WTC11 (cell line): ENCODE results near the gene CAMTA1. TPM values are rescaled to one million over a fixed set of nuclear protein-coding genes. Genes with fewer than 3 reads are reported as not detected.

Source experiments
- ATAC-seq: fragments of 200-7000 bp; cut with Tn5 transposase; 2 replicates; pipeline ENCODE4 v1.10.0; 2021; ENCODE audit warnings: mild to moderate bottlenecking, moderate library complexity
- CTCF ChIA-PET: fragments of 300-600 bp; sonication (Branson Sonifier 250); formaldehyde crosslinking; loops from one replicate; lab custom pipeline; 2021; ENCODE audit warnings: antibody characterized with exemption; lab: Charles Lee
- POLR2A ChIA-PET: fragments of 350-600 bp; sonication (Branson Sonifier 250); formaldehyde crosslinking; loops from one replicate; lab custom pipeline; 2021; ENCODE audit warnings: antibody characterized with exemption; lab: Charles Lee
- DNase-seq: peaks from one replicate; pipeline ENCODE4 v3.0.0; 2021; ENCODE audit warnings: low spot score
- H3K27ac Mint-ChIP-seq: 2 replicates; pipeline ENCODE4 v1.8.0; 2021; ENCODE audit warnings: mixed read lengths
- H3K27me3 Mint-ChIP-seq: 2 replicates; pipeline ENCODE4 v1.8.0; 2021; ENCODE audit warnings: low read depth, mild to moderate bottlenecking, moderate library complexity, mixed read lengths
- H3K36me3 Mint-ChIP-seq: 2 replicates; pipeline ENCODE4 v1.8.0; 2021; ENCODE audit warnings: mixed read lengths
- H3K4me1 Mint-ChIP-seq: 2 replicates; pipeline ENCODE4 v1.8.0; 2022; ENCODE audit warnings: mixed read lengths
- H3K4me3 Mint-ChIP-seq: 2 replicates; pipeline ENCODE4 v1.8.0; 2021; ENCODE audit warnings: mild to moderate bottlenecking, moderate library complexity, mixed read lengths
- H3K9me3 Mint-ChIP-seq: 2 replicates; pipeline ENCODE4 v1.8.0; 2021; ENCODE audit warnings: mixed read lengths
- ELF4 ChIP-seq: sonication (generic); formaldehyde crosslinking; IDR thresholded peaks from 2 replicates; pipeline ENCODE4 v1.8.1; 2022; ENCODE audit warnings: low read depth, mild to moderate bottlenecking, moderate library complexity, missing genetic modification reagents
- ETV6 ChIP-seq: sonication (generic); formaldehyde crosslinking; IDR thresholded peaks from 2 replicates; pipeline ENCODE4 v1.8.1; 2022; ENCODE audit warnings: mild to moderate bottlenecking, missing genetic modification reagents
- JAZF1 ChIP-seq: fragments of 250-450 bp; sonication (Bioruptor Pico); IDR thresholded peaks from 2 replicates; pipeline ENCODE4 v1.9.0; 2021; ENCODE audit warnings: moderate library complexity, mild to moderate bottlenecking, inconsistent platforms
- MLX ChIP-seq: sonication (generic); formaldehyde crosslinking; IDR thresholded peaks from 2 replicates; pipeline ENCODE4 v1.8.1; 2023; ENCODE audit warnings: mild to moderate bottlenecking, missing genetic modification reagents, moderate library complexity
- MYBL2 ChIP-seq: sonication (generic); formaldehyde crosslinking; IDR thresholded peaks from 2 replicates; pipeline ENCODE4 v1.8.1; 2023; ENCODE audit warnings: mild to moderate bottlenecking, moderate library complexity, missing genetic modification reagents
- NR2C2 ChIP-seq: sonication (generic); formaldehyde crosslinking; IDR thresholded peaks from 2 replicates; pipeline ENCODE4 v1.8.0; 2022; ENCODE audit warnings: mild to moderate bottlenecking, missing genetic modification reagents
- NR3C1 ChIP-seq: sonication (generic); formaldehyde crosslinking; conservative IDR thresholded peaks from 2 replicates; pipeline ENCODE4 v1.8.1; 2023; ENCODE audit warnings: low read depth, mild to moderate bottlenecking, missing genetic modification reagents
- SMAD4 ChIP-seq: sonication (generic); formaldehyde crosslinking; IDR thresholded peaks from 2 replicates; pipeline ENCODE4 v1.8.0; 2022; ENCODE audit warnings: mild to moderate bottlenecking, missing genetic modification reagents
- TP53 ChIP-seq: sonication (generic); formaldehyde crosslinking; IDR thresholded peaks from 2 replicates; pipeline ENCODE4 v1.8.1; 2023; ENCODE audit warnings: mild to moderate bottlenecking, missing genetic modification reagents
- ZNF138 ChIP-seq: sonication (generic); formaldehyde crosslinking; conservative IDR thresholded peaks from 2 replicates; pipeline ENCODE4 v1.8.1; 2022; ENCODE audit warnings: mild to moderate bottlenecking, moderate library complexity, missing genetic modification reagents
- ZNF263 ChIP-seq: sonication (generic); formaldehyde crosslinking; IDR thresholded peaks from 2 replicates; pipeline ENCODE4 v1.8.1; 2022; ENCODE audit warnings: low read depth, mild to moderate bottlenecking, moderate library complexity, missing genetic modification reagents
- ZNF281 ChIP-seq: sonication (generic); formaldehyde crosslinking; IDR thresholded peaks from 2 replicates; pipeline ENCODE4 v1.8.0; 2023; ENCODE audit warnings: mild to moderate bottlenecking, missing genetic modification reagents
- ZNF423 ChIP-seq: fragments of 250-450 bp; sonication (Bioruptor Pico); IDR thresholded peaks from 2 replicates; pipeline ENCODE4 v2.1.2; 2022; ENCODE audit warnings: mild to moderate bottlenecking, moderate library complexity
- total RNA-seq: library from RNA; stranded (reverse); gene quantifications from 3 replicates; pipeline ENCODE4 v1.2.3, GENCODE V29; 2021
- TF ChIP-seq, protein P1 (sequence below): sonication (generic); formaldehyde crosslinking; IDR thresholded peaks from 2 replicates; pipeline ENCODE4 v1.8.1; 2022; ENCODE audit warnings: low read depth, mild to moderate bottlenecking, moderate library complexity, missing genetic modification reagents, borderline replicate concordance
- TF ChIP-seq, protein P2 (sequence below): sonication (generic); formaldehyde crosslinking; IDR thresholded peaks from 2 replicates; pipeline ENCODE4 v1.8.0; 2023; ENCODE audit warnings: missing genetic modification reagents, mild to moderate bottlenecking, borderline replicate concordance
- TF ChIP-seq, protein P3 (sequence below): fragments of 250-450 bp; sonication (Bioruptor Pico); IDR thresholded peaks from 2 replicates; pipeline ENCODE4 v1.9.0; 2021; ENCODE audit warnings: moderate library complexity, mild to moderate bottlenecking, inconsistent platforms, borderline replicate concordance
- TF ChIP-seq, protein P4 (sequence below): sonication (generic); formaldehyde crosslinking; IDR thresholded peaks from 2 replicates; pipeline ENCODE4 v1.8.1; 2022; ENCODE audit warnings: missing genetic modification reagents, borderline replicate concordance

The CAMTA1 gene
- total RNA-seq, 1 experiment from 2014 or later, result 86.4 TPM

DNA sequence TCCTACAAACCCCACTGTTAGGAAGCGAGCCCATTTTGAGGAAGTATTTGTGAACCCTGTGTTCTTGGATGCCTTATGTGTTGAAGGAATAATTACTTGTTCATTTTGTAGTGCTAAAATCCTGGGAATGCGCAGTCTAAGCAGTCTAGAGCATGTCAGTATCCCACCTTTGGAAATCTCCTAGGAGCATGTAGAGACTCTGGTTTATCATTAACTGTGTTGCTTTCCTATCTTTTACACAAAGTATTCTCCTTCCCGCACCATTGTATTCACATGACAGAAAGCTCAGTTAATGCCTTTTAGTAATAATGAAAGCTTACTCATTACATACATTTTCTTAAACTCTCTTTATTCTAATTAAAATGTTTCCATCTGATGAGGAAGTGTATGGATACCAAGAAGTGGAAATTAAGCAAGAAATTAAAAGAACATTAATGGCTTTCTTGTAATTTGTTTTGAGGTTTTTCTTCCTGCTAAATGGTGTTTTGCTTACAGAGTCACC, 99.4 kb downstream of the CAMTA1 start:
- TF ChIP-seq ZNF281, result no peak
- no peak for TF ChIP-seq ZNF423 (CRISPR knock-in tag)
- TF ChIP-seq ZNF138 (CRISPR knock-in tag), result no peak
- TF ChIP-seq ZNF263 (CRISPR knock-in tag), result no peak
- TF ChIP-seq SMAD4 (CRISPR knock-in tag), result no peak
- Mint-ChIP-seq H3K4me1 (no peaks in the 10 kb centered on the region), H3K27ac (0 out of 2 replicates have a peak overlapping the region, but pooled peaks have one; percentile 15), H3K27me3 (no peaks in the 10 kb centered on the region), H3K9me3 (no peaks in the 10 kb centered on the region), H3K4me3 (no peak overlapping the region), H3K36me3 (no peaks in the 10 kb centered on the region)
- POLR2A ChIA-PET, result no interaction called here
- no peak for ATAC-seq
- DNase-seq, result no peak
- CTCF ChIA-PET, result no interaction called here

GRCh38 chr1:6885426-6885825, 100.2 kb downstream of the CAMTA1 start:
- Mint-ChIP-seq H3K27ac (peak overlapping the region; percentile 77; the same call in 1 of the 2 replicates), H3K4me1 (no peaks in the 10 kb centered on the region), H3K36me3 (no peaks in the 10 kb centered on the region), H3K4me3 (no peak overlapping the region), H3K27me3 (no peaks in the 10 kb centered on the region), H3K9me3 (no peaks in the 10 kb centered on the region)
- ChIA-PET POLR2A (no interaction called here), CTCF (interaction anchor here (1.2 kb wide), 1 partner anchor 784 kb away, joined by 3 read pairs; no protein-coding TSS in a partner anchor)
- DNase-seq, result no peak
- no peak for ATAC-seq
- TF ChIP-seq ETV6 (CRISPR knock-in tag), result no peak
- TF ChIP-seq MLX (CRISPR knock-in tag), result no peak
- TF ChIP-seq, protein P1, sequence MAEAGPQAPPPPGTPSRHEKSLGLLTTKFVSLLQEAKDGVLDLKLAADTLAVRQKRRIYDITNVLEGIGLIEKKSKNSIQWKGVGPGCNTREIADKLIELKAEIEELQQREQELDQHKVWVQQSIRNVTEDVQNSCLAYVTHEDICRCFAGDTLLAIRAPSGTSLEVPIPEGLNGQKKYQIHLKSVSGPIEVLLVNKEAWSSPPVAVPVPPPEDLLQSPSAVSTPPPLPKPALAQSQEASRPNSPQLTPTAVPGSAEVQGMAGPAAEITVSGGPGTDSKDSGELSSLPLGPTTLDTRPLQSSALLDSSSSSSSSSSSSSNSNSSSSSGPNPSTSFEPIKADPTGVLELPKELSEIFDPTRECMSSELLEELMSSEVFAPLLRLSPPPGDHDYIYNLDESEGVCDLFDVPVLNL, result no peak
- no peak for TF ChIP-seq TP53
- no peak for TF ChIP-seq JAZF1 (CRISPR knock-in tag)
- TF ChIP-seq, protein P2, sequence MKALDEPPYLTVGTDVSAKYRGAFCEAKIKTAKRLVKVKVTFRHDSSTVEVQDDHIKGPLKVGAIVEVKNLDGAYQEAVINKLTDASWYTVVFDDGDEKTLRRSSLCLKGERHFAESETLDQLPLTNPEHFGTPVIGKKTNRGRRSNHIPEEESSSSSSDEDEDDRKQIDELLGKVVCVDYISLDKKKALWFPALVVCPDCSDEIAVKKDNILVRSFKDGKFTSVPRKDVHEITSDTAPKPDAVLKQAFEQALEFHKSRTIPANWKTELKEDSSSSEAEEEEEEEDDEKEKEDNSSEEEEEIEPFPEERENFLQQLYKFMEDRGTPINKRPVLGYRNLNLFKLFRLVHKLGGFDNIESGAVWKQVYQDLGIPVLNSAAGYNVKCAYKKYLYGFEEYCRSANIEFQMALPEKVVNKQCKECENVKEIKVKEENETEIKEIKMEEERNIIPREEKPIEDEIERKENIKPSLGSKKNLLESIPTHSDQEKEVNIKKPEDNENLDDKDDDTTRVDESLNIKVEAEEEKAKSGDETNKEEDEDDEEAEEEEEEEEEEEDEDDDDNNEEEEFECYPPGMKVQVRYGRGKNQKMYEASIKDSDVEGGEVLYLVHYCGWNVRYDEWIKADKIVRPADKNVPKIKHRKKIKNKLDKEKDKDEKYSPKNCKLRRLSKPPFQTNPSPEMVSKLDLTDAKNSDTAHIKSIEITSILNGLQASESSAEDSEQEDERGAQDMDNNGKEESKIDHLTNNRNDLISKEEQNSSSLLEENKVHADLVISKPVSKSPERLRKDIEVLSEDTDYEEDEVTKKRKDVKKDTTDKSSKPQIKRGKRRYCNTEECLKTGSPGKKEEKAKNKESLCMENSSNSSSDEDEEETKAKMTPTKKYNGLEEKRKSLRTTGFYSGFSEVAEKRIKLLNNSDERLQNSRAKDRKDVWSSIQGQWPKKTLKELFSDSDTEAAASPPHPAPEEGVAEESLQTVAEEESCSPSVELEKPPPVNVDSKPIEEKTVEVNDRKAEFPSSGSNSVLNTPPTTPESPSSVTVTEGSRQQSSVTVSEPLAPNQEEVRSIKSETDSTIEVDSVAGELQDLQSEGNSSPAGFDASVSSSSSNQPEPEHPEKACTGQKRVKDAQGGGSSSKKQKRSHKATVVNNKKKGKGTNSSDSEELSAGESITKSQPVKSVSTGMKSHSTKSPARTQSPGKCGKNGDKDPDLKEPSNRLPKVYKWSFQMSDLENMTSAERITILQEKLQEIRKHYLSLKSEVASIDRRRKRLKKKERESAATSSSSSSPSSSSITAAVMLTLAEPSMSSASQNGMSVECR (CRISPR knock-in tag), result no peak
- TF ChIP-seq, protein P3, sequence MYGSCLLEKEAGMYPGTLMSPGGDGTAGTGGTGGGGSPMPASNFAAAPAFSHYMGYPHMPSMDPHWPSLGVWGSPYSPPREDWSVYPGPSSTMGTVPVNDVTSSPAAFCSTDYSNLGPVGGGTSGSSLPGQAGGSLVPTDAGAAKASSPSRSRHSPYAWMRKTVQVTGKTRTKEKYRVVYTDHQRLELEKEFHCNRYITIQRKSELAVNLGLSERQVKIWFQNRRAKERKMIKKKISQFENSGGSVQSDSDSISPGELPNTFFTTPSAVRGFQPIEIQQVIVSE, result no peak
- no peak for TF ChIP-seq NR2C2 (CRISPR knock-in tag)
- no peak for TF ChIP-seq ZNF281
- TF ChIP-seq MYBL2 (CRISPR knock-in tag), result no peak
- TF ChIP-seq ELF4 (CRISPR knock-in tag), result no peak
- TF ChIP-seq NR3C1 (CRISPR knock-in tag), result no peak
- TF ChIP-seq, protein P4, sequence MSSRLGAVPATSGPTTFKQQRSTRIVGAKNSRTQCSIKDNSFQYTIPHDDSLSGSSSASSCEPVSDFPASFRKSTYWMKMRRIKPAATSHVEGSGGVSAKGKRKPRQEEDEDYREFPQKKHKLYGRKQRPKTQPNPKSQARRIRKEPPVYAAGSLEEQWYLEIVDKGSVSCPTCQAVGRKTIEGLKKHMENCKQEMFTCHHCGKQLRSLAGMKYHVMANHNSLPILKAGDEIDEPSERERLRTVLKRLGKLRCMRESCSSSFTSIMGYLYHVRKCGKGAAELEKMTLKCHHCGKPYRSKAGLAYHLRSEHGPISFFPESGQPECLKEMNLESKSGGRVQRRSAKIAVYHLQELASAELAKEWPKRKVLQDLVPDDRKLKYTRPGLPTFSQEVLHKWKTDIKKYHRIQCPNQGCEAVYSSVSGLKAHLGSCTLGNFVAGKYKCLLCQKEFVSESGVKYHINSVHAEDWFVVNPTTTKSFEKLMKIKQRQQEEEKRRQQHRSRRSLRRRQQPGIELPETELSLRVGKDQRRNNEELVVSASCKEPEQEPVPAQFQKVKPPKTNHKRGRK, result no peak
